ENCODE results near the gene HPN. TPM values are rescaled to one million over a fixed set of nuclear protein-coding genes. Genes with fewer than 3 reads are reported as not detected.

HPN gene
- total RNA-seq, 1 donor from 2014 or later, result 0.07 TPM

GRCh38 chr19:35081201-35081600 lies 39.7 kb downstream of the HPN start:
- H3K27ac Mint-ChIP-seq, result no peak overlapping the region
- H3K27me3 Mint-ChIP-seq (ENCODE audit: low read depth), result no peaks in the 10 kb centered on the region
- intact Hi-C loops (cut with micrococcal nuclease), result no loop called here
- no peaks in the 10 kb centered on the region for H3K4me1 Mint-ChIP-seq (ENCODE audit: low read depth)
- no peak for DNase-seq (ENCODE audit: low spot score)
- H3K4me3 Mint-ChIP-seq (ENCODE audit: low read depth), result no peak overlapping the region
- no peaks in the 10 kb centered on the region for H3K9me3 Mint-ChIP-seq
- no peaks in the 10 kb centered on the region for H3K36me3 Mint-ChIP-seq (ENCODE audit: low read depth)

GRCh38 chr19:35083691-35084508 lies 42.4 kb downstream of the HPN start:
- no peak overlapping the region for H3K4me3 Mint-ChIP-seq (ENCODE audit: low read depth)
- H3K36me3 Mint-ChIP-seq (ENCODE audit: low read depth), result no peaks in the 10 kb centered on the region
- intact Hi-C loops (cut with micrococcal nuclease), result no loop called here
- H3K9me3 Mint-ChIP-seq, result no peaks in the 10 kb centered on the region
- no peak overlapping the region for H3K27ac Mint-ChIP-seq
- DNase-seq (ENCODE audit: low spot score), result no peak
- H3K27me3 Mint-ChIP-seq (ENCODE audit: low read depth), result no peaks in the 10 kb centered on the region
- no peaks in the 10 kb centered on the region for H3K4me1 Mint-ChIP-seq (ENCODE audit: low read depth)

- Mint-ChIP-seq H3K4me3 (ENCODE audit: low read depth) (no peak overlapping the region), H3K36me3 (ENCODE audit: low read depth) (no peaks in the 10 kb centered on the region), H3K27ac (no peak overlapping the region), H3K27me3 (ENCODE audit: low read depth) (no peaks in the 10 kb centered on the region), H3K9me3 (no peaks in the 10 kb centered on the region), H3K4me1 (ENCODE audit: low read depth) (no peaks in the 10 kb centered on the region)
- intact Hi-C loops (cut with micrococcal nuclease), result no loop called here
- no peak for DNase-seq (ENCODE audit: low spot score)
Observed at GRCh38 chr19:35084509-35084762, 42.9 kb downstream of the HPN start.

- H3K36me3 Mint-ChIP-seq (ENCODE audit: low read depth), result no peaks in the 10 kb centered on the region
Observed at GRCh38 chr19:35085947-35086346, 44.4 kb downstream of the HPN start.

GRCh38 chr19:35086455-35086854 lies 44.9 kb downstream of the HPN start:
- Mint-ChIP-seq H3K27ac (no peak overlapping the region), H3K9me3 (no peaks in the 10 kb centered on the region), H3K4me3 (ENCODE audit: low read depth) (no peak overlapping the region), H3K4me1 (ENCODE audit: low read depth) (no peaks in the 10 kb centered on the region), H3K27me3 (ENCODE audit: low read depth) (peaks cover 4% of the 10 kb centered on the region), H3K36me3 (ENCODE audit: low read depth) (no peaks in the 10 kb centered on the region)
- no peak for DNase-seq (ENCODE audit: low spot score)
- intact Hi-C loops (cut with micrococcal nuclease), result no loop called here

More at GRCh38 chr19:35085947-35086346, 44.4 kb downstream of the HPN start:
- intact Hi-C loops (cut with micrococcal nuclease), result no loop called here
- Mint-ChIP-seq H3K27ac (no peak overlapping the region), H3K27me3 (ENCODE audit: low read depth) (peaks cover 4% of the 10 kb centered on the region), H3K4me1 (ENCODE audit: low read depth) (no peaks in the 10 kb centered on the region), H3K9me3 (no peaks in the 10 kb centered on the region), H3K4me3 (ENCODE audit: low read depth) (no peak overlapping the region)
- DNase-seq (ENCODE audit: low spot score), result no peak

- intact Hi-C loops (cut with micrococcal nuclease), result no loop called here
- no peak overlapping the region for H3K4me3 Mint-ChIP-seq (ENCODE audit: low read depth)
- no peak for DNase-seq (ENCODE audit: low spot score)
- peaks cover 4% of the 10 kb centered on the region for H3K27me3 Mint-ChIP-seq (ENCODE audit: low read depth)
- no peaks in the 10 kb centered on the region for H3K9me3 Mint-ChIP-seq
- no peaks in the 10 kb centered on the region for H3K4me1 Mint-ChIP-seq (ENCODE audit: low read depth)
- no peaks in the 10 kb centered on the region for H3K36me3 Mint-ChIP-seq (ENCODE audit: low read depth)
- H3K27ac Mint-ChIP-seq, result no peak overlapping the region
Observed at GRCh38 chr19:35087393-35087792, 45.9 kb downstream of the HPN start.

GRCh38 chr19:35088131-35088913 lies 46.8 kb downstream of the HPN start:
- DNase-seq (ENCODE audit: low spot score), result no peak

GRCh38 chr19:35089554-35089953 lies 48.0 kb downstream of the HPN start:
- H3K36me3 Mint-ChIP-seq (ENCODE audit: low read depth), result no peaks in the 10 kb centered on the region
- no peak for DNase-seq (ENCODE audit: low spot score)
- intact Hi-C loops (cut with micrococcal nuclease), result no loop called here
- no peaks in the 10 kb centered on the region for H3K4me1 Mint-ChIP-seq (ENCODE audit: low read depth)
- H3K9me3 Mint-ChIP-seq, result no peaks in the 10 kb centered on the region
- peaks cover 4% of the 10 kb centered on the region for H3K27me3 Mint-ChIP-seq (ENCODE audit: low read depth)
- no peak overlapping the region for H3K4me3 Mint-ChIP-seq (ENCODE audit: low read depth)
- no peak overlapping the region for H3K27ac Mint-ChIP-seq

More at GRCh38 chr19:35088131-35088913, 46.8 kb downstream of the HPN start:
- H3K27ac Mint-ChIP-seq, result no peak overlapping the region
- intact Hi-C loops (cut with micrococcal nuclease), result no loop called here
- H3K27me3 Mint-ChIP-seq (ENCODE audit: low read depth), result peaks cover 4% of the 10 kb centered on the region
- no peaks in the 10 kb centered on the region for H3K4me1 Mint-ChIP-seq (ENCODE audit: low read depth)
- no peaks in the 10 kb centered on the region for H3K36me3 Mint-ChIP-seq (ENCODE audit: low read depth)
- H3K9me3 Mint-ChIP-seq, result no peaks in the 10 kb centered on the region
- no peak overlapping the region for H3K4me3 Mint-ChIP-seq (ENCODE audit: low read depth)

- no peak overlapping the region for H3K4me3 Mint-ChIP-seq (ENCODE audit: low read depth)
- DNase-seq (ENCODE audit: low spot score), result no peak
- intact Hi-C loops (cut with micrococcal nuclease), result loop anchor here (1.0 kb wide), 1 partner anchor 46 kb away; no protein-coding TSS in a partner anchor
- H3K9me3 Mint-ChIP-seq, result no peaks in the 10 kb centered on the region
- no peak overlapping the region for H3K27ac Mint-ChIP-seq
- peaks cover 4% of the 10 kb centered on the region for H3K27me3 Mint-ChIP-seq (ENCODE audit: low read depth)
- no peaks in the 10 kb centered on the region for H3K4me1 Mint-ChIP-seq (ENCODE audit: low read depth)
- H3K36me3 Mint-ChIP-seq (ENCODE audit: low read depth), result no peaks in the 10 kb centered on the region
Observed at GRCh38 chr19:35090160-35090505, 48.6 kb downstream of the HPN start.

GRCh38 chr19:35090506-35091214 lies 49.1 kb downstream of the HPN start:
- Mint-ChIP-seq H3K36me3 (ENCODE audit: low read depth) (no peaks in the 10 kb centered on the region), H3K27me3 (ENCODE audit: low read depth) (peaks cover 4% of the 10 kb centered on the region), H3K9me3 (no peaks in the 10 kb centered on the region), H3K4me1 (ENCODE audit: low read depth) (no peaks in the 10 kb centered on the region), H3K4me3 (ENCODE audit: low read depth) (no peak overlapping the region), H3K27ac (no peak overlapping the region)
- no peak for DNase-seq (ENCODE audit: low spot score)
- intact Hi-C loops (cut with micrococcal nuclease), result loop anchor here (1.0 kb wide), 1 partner anchor 46 kb away; no protein-coding TSS in a partner anchor

- intact Hi-C loops (cut with micrococcal nuclease), result no loop called here
- Mint-ChIP-seq H3K4me1 (ENCODE audit: low read depth) (no peaks in the 10 kb centered on the region), H3K27ac (no peak overlapping the region)
Observed at GRCh38 chr19:35093430-35093829, 51.9 kb downstream of the HPN start.

GRCh38 chr19:35093941-35094647 lies 52.6 kb downstream of the HPN start:
- intact Hi-C loops (cut with micrococcal nuclease), result no loop called here
- no peaks in the 10 kb centered on the region for H3K4me1 Mint-ChIP-seq (ENCODE audit: low read depth)
- H3K4me3 Mint-ChIP-seq (ENCODE audit: low read depth), result no peak overlapping the region
- peaks cover 4% of the 10 kb centered on the region for H3K27me3 Mint-ChIP-seq (ENCODE audit: low read depth)
- H3K27ac Mint-ChIP-seq, result no peak overlapping the region
- DNase-seq (ENCODE audit: low spot score), result no peak
- H3K9me3 Mint-ChIP-seq, result no peaks in the 10 kb centered on the region
- no peaks in the 10 kb centered on the region for H3K36me3 Mint-ChIP-seq (ENCODE audit: low read depth)

More at GRCh38 chr19:35093430-35093829, 51.9 kb downstream of the HPN start:
- H3K4me3 Mint-ChIP-seq (ENCODE audit: low read depth), result no peak overlapping the region
- no peaks in the 10 kb centered on the region for H3K36me3 Mint-ChIP-seq (ENCODE audit: low read depth)
- DNase-seq (ENCODE audit: low spot score), result no peak
- no peaks in the 10 kb centered on the region for H3K9me3 Mint-ChIP-seq
- peaks cover 4% of the 10 kb centered on the region for H3K27me3 Mint-ChIP-seq (ENCODE audit: low read depth)
